GM15510 (cell line): ENCODE results near the gene B3GLCT.

Experiments used
- POLR2A ChIP-seq: IDR thresholded peaks from 3 replicates; pipeline ENCODE4 v1.6.1; 2011; ENCODE audit warnings: borderline replicate concordance; ENCODE audit not compliant: insufficient read length; ENCODE audit errors: extremely low read depth

Gene B3GLCT

DNA sequence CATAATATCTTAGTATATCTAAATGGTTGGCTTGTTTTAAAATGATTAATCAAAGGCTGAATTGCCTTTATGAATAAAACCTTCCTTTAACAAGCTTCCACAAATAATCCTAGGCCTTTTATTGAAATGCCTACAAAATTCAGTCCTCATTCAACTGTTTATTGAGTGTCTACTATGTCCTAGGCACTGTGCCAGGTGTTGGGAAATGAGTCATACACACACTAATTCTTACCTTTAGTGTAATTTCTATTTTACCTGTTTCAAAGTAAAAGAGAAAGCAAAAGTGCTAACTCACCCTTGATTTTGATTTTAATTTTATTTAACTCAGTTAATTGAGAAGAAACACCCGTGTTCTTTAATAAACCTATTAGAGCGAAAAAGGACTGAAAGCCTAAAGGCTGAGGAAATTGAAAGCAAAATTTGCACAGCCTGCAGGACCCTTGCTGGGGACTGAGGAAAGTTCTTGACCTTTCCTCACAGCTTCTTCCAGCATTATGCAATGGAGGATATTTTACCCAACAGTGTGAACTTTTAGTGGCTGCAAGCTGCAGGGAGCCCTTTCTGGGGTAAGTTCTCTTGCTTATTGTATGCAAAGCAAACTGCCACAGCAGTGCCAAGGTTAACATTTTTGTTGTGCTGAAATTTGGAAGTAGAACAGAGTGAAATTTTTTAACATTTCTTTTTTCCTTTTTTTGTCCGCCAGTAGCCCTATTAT is 83.1 kb downstream of the B3GLCT start:
- TF ChIP-seq POLR2A: no peak

DNA sequence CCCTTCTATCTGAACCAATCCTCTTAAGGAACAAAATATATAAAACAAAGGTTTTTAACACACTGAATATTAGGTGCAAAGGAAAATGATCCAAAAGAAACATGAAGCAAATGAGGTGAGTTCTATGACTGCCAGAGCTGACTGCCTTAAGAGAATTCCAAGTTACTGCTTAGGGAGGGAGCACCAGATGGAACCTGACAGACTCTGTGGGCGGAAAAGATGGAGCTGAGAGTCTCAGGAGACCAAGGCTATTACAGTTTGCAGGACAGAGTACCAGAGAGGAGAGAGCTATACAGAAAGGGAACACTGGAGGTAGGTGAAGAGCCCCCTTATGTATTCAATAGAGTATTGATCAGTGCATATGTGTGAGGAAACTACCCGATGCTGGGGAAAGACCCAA is 87.2 kb downstream of the B3GLCT start:
- TF ChIP-seq POLR2A: no peak

DNA sequence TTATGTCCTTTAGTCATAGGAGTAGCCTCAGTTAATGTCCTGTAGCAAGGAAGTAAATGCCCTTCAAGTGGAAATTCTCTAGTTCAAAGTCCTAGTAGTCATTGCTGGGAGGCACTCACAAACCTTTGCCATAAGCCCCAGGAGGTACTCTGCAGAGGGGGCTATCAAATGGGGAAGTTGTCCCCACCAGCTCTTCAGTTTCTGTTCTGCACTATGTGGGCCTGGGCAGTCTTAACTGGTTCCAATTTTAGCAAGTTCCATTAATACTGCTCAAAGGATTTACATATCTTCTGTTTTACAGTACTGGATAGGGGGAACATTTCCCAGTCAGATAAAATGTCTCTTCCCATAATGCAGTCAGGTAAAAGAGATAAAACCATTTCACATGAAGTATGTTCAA is 101.3 kb downstream of the B3GLCT start:
- TF ChIP-seq POLR2A: no peak

DNA sequence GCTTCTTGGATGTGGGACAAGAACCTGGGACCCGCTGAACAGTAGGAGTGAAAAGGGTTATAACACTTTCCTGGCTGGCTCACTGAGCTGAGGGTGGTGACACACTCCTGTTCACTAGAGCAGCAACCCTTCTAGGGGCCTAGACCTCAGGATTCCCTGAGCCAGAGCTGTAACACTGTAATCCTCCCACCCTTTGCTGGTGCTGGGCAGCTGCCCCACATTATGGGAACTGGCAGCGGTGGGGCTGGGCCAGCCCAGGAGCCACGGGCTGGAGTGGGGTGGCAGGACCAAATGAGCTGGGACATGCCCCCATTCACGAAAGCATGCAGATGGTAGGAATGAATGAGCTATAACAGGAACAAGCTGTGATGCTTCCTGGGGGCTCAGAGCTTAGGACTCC is 110.6 kb downstream of the B3GLCT start:
- no peak for TF ChIP-seq POLR2A

DNA sequence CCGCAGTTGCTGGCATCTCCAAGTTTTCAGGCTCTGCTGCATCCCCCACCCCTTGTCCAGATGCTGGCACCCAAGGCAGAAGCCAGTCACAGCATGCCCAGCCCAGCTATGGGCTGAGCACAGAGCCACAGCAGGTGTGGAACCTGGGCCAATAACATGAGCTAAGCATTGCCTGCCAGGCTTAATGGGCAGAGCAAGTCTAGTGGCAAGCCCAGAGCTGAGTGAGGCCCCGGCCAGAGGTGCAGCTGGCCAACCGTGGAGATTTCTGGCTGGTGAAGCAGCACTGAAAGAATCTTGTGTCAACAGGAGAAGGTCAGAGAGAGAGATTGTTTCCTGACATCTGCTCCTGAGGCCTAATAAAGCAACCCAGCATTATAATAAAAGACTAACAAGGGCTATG is 111.0 kb downstream of the B3GLCT start:
- no peak for TF ChIP-seq POLR2A

DNA sequence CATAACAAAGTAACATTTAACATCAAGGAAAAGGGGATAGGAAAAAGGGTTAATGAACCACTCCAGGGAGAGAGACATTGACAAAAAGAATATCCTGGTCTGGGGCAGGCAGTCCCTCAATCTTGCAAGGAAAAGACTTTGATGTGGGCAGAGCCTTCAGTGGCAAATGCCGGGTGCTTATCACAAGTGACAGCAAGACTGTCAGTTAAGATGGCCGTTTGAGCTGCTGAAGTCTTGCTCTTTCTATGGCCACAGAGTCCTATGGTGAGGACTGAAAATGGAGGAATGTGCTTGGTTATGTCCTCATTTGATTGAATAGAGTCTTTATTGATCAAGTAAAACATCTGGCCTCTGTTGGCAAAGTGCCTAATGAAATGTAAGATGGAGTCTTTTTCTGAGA is 112.1 kb downstream of the B3GLCT start:
- TF ChIP-seq POLR2A: no peak

DNA sequence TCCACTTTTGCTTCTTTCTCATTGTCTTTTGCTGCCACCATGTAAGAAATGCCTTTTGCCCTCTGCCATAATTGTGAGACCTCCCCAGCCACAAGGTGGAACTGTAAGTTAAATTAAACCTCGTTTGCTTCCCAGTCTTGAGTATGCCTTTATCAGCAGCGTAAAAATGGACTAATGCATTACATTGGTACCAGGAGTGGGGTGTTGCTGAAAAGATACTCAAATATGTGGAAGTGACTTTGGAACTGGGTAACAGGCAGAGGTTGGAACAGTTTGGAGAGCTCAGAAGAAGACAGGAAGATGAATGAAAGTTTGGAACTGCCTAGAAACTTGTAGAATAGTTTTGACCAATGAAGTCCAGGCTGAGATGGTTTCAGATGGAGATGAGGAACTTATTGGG is 115.2 kb downstream of the B3GLCT start:
- no peak for TF ChIP-seq POLR2A

DNA sequence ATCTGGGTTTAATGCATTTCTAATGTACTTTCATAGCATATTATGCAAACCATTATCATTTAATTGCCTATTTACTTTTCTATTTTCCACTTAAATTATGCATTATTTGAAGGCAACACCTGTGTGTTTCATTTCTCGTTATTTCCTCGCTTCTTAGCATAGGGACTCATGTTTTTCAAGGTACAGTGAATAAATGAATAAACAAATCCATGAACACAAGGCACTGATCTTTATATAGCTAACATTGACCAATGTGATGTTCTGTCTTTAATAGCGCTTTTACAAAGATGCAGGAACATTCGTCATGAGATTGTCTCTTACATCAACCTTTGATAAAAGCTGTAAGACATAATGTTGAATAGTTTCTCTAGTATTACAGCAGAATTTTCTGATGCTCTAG is 121.2 kb downstream of the B3GLCT start:
- TF ChIP-seq POLR2A: no peak

DNA sequence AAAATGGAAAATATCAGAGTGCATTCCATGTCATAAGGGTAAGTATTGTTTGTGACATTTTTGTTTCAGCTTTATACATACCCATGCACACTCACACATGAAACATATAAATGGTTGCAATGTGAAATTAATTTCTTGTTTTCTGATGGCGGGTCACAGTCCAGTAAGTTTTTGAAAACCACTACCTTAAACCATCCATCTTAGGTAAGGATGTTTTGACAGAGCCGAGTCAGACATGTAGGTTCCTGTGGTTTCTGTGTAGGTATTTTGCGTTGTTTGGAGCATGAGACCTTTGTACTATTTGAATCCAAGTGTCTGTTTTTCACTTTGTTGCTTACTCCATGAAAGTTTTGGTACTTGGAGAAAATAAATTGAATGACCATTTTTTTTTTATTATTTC is 121.7 kb downstream of the B3GLCT start:
- TF ChIP-seq POLR2A: no peak

DNA sequence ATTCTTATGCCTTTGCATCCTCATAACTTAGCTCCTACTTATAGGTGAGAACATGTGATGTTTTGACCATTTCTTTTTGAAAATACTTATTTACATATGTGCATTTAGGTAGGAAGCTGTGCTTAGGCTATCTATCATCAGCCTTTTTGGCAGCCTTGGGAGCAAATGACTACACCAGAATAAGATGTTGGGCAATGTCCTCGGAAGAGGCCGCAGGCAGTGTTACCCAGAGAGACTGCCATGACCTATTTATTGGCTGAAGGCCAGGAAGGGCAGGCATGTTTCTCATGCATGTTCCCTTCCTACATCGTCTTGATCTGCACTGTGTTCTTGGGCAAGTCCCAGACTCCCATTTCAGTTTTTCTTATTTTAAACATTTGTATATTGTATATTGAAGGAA is 122.3 kb downstream of the B3GLCT start:
- TF ChIP-seq POLR2A: no peak

DNA sequence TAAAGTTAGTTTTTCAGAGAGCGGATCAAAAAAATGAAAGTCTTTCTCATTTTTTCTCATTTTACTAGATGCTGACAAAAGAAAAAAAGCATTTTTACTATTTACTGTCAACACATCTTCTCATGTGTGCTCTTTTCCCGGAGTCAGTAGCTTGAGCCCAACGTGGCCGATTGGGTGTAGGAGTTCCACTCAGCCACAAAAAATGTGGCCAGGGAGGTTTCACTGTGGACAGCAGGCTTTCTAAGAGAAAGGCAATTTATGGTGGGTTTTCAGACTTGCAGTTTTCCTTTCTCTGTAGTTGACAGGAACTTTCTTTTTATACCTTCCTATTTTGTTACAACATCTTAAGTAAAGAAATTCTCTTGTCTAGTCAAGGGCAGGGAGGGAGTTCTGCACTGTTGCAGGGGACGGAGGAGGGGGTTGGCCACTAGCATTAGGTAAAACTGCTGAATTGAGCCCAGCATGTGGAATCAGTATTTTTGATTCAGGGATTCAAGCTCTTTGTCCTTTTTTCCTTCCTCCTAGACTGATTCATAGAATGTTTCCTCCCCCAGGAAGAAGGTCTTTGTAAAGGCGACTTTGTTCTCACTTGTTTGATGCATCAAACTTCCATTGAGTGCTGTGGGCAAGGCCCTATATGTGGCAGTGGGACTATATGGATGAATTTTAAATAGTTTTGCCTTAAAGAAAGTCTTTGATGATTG is 123.1 kb downstream of the B3GLCT start:
- TF ChIP-seq POLR2A: no peak

DNA sequence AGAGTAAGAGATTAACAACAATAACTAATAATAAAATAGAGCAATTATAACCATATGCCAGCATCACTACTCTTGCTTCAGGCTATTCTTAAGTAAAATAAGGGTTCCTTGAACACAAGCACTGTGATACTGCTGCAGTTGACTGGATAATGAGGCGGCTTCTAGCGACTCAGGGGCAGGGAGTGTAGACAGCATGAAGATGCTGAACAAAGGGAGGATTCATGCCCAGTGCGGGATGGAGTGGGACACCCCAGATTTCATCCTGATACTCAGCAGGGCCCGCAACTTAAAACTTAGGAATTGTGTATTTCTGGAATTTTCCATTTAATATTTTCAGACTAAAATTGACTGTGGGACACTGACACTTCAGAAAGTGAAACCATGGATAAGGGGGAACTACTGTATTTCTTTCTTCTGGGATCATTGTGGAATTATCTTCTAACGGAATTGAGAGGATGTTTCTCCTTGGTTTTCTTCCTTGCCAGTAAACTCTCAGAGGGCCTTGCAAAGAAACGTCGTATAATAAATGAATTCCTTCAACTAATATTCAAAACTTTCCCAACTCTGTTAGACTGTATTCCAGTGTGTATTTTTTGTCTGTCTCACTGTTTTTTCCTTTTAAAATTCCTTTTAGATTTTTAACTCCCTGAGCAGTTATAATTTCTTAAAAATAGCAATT is 127.5 kb downstream of the B3GLCT start:
- no peak for TF ChIP-seq POLR2A

DNA sequence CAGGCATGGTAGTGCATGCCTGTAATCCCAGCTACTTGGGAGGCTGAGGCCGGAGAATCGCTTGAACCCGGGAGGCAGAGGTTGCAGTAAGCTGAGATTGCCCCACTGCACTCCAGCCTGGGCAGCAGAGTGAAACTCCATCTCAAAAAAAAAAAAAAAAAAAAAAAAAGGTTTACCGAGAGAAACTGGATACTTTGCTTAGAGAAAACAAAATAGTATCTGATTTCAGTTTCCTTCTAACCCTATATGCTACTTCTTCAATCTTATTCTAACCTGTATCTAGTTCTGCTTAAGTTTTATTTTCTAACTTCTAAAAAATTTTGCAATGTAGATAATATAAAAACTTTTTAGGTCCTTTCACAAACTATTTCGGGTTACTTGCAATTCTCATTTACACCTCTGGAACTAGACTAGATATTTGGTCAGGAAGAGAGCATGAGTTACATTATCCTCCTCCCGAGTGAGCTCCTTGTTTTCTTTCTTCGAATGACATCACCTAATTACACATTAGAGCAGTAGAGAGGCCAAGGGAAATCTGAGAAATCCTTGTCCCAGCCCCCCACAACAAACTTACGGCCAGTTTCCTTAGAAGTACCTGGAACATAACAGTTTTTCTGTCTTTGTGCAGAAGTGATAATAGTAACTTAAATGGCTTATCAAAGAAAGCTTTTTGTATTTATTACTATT is 128.9 kb downstream of the B3GLCT start:
- no peak for TF ChIP-seq POLR2A

DNA sequence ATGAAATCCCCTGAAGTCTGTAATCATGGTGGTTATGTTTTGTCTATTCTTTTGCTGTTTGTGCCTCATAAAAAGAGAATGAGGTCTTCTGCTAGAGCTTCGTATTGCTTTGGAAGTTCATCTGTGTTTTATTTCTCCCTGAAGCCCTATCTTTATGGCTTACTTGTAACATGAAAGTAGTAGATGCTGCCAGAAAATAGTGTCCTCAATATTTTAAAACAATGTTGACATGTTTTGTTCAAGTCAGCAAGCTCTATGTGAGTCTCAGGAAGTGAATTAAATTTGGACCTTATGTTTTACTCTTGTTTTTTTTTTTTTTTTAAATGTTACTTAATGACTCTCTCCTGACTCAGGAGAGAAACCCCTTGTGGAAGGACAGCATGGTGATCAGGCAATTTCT is 130.5 kb downstream of the B3GLCT start:
- TF ChIP-seq POLR2A: no peak

DNA sequence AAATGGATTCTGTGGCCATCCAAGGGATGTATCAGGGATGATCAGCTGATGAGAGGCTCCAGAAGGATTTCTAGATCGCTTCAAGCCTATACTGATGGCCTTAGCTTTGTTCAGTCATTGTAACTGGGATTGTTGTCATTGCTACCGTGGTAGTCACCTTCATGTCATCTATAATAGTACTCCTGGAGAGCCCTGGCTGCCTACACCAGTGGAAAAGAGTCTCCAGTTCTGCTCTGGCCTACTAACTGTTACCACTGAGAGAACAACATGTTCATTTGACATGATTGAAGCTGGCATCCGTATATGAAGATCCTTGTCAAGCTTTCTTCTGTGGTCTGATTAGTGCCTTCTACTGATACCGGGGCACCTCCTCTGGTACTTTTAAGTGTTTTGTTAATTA is 131.3 kb downstream of the B3GLCT start:
- no peak for TF ChIP-seq POLR2A
